Neuronal stem cell (in vitro differentiated cells): ENCODE measurements around the gene EIF2B2.

Source experiments
- DNase-seq: peaks from one replicate; pipeline ENCODE4 v3.0.0-alpha.2; 2013; ENCODE audit warnings: low spot score
- H2AFZ ChIP-seq: one replicate; pipeline ENCODE4 v1.6.1; 2013; ENCODE audit warnings: mild to moderate bottlenecking, low read length, inconsistent platforms
- H2AK5ac ChIP-seq: 2 replicates; pipeline ENCODE4 v1.6.1; 2013; ENCODE audit warnings: low read depth, mild to moderate bottlenecking, inconsistent platforms, low read length, moderate library complexity, mixed read lengths
- H2BK120ac ChIP-seq: 2 replicates; pipeline ENCODE4 v1.6.1; 2013; ENCODE audit warnings: low read depth, mild to moderate bottlenecking, inconsistent platforms, low read length, moderate library complexity, mixed read lengths
- H2BK12ac ChIP-seq: one replicate; pipeline ENCODE4 v1.6.1; 2013; ENCODE audit warnings: low read length, inconsistent platforms
- H2BK15ac ChIP-seq: 2 replicates; pipeline ENCODE4 v1.6.1; 2013; ENCODE audit warnings: mild to moderate bottlenecking, low read length, inconsistent platforms, mixed read lengths
- H2BK5ac ChIP-seq: one replicate; pipeline ENCODE4 v1.6.1; 2013; ENCODE audit warnings: inconsistent platforms, mild to moderate bottlenecking, low read length, moderate library complexity
- H3K14ac ChIP-seq: one replicate; pipeline ENCODE4 v1.6.1; 2013; ENCODE audit warnings: low read length, inconsistent platforms
- H3K18ac ChIP-seq: 2 replicates; pipeline ENCODE4 v1.6.1; 2013; ENCODE audit warnings: low read length, inconsistent platforms
- H3K23ac ChIP-seq: 2 replicates; pipeline ENCODE4 v1.6.1; 2013; ENCODE audit warnings: low read depth, mild to moderate bottlenecking, mixed read lengths, low read length, inconsistent platforms; ENCODE audit not compliant: poor library complexity
- H3K27ac ChIP-seq: replicated peaks from 3 replicates; pipeline ENCODE4 v1.5.1; 2013; ENCODE audit warnings: low read length, inconsistent platforms
- H3K27me3 ChIP-seq, 3 experiments: 2 replicates each; pipeline ENCODE4 v1.6.1; 2013; ENCODE audit warnings: low read length in 3 of 3, mild to moderate bottlenecking in 2 of 3, inconsistent platforms in 1 of 3, low read depth in 1 of 3, mixed read lengths in 1 of 3, moderate library complexity in 1 of 3; ENCODE audit not compliant: control insufficient read depth in 3 of 3, insufficient read depth in 3 of 3
- H3K36me3 ChIP-seq, 2 donors: replicated peaks in 1 of 2; 2 replicates each; pipeline ENCODE4 v1.6.1; 2013; ENCODE audit warnings: low read length in 2 of 2; ENCODE audit not compliant: control insufficient read depth in 2 of 2, insufficient read depth in 2 of 2
- H3K4ac ChIP-seq: 2 replicates; pipeline ENCODE4 v1.6.1; 2013; ENCODE audit warnings: inconsistent platforms, mild to moderate bottlenecking, low read length, moderate library complexity
- H3K4me1 ChIP-seq, 2 donors: 1 replicate in 1 of 2; 2 replicates in 1 of 2; pipeline ENCODE4 v1.6.1; 2013; ENCODE audit warnings: low read length in 2 of 2, low read depth in 1 of 2; ENCODE audit not compliant: control insufficient read depth in 2 of 2, insufficient read depth in 1 of 2
- H3K4me2 ChIP-seq: one replicate; pipeline ENCODE4 v1.6.1; 2013; ENCODE audit warnings: mild to moderate bottlenecking, low read length, inconsistent platforms; ENCODE audit not compliant: insufficient read depth, poor library complexity, severe bottlenecking
- H3K4me3 ChIP-seq, 2 donors: 2 replicates each; pipeline ENCODE4 v1.5.1; 2013; ENCODE audit warnings: low read length in 2 of 2, mild to moderate bottlenecking in 2 of 2, inconsistent platforms in 1 of 2, moderate library complexity in 1 of 2
- H3K79me1 ChIP-seq: one replicate; pipeline ENCODE4 v1.6.1; 2013; ENCODE audit warnings: low read depth, mild to moderate bottlenecking, inconsistent platforms, low read length, moderate library complexity
- H3K9ac ChIP-seq: one replicate; pipeline ENCODE4 v1.6.1; 2013; ENCODE audit warnings: mild to moderate bottlenecking, low read depth, low read length, inconsistent platforms; ENCODE audit not compliant: poor library complexity
- H3K9me3 ChIP-seq, 2 donors: replicated peaks in 1 of 2; 2 replicates each; pipeline versions ENCODE3 to v1.6.1; 2013; ENCODE audit warnings: low read length in 2 of 2, mild to moderate bottlenecking in 2 of 2, inconsistent platforms in 1 of 2, low read depth in 1 of 2, mixed read lengths in 1 of 2, moderate library complexity in 1 of 2; ENCODE audit not compliant: control insufficient read depth in 2 of 2, insufficient read depth in 1 of 2
- H4K8ac ChIP-seq: one replicate; pipeline ENCODE4 v1.6.1; 2013; ENCODE audit warnings: low read depth, mild to moderate bottlenecking, inconsistent platforms, low read length, moderate library complexity
- H4K91ac ChIP-seq: one replicate; pipeline ENCODE4 v1.6.1; 2013; ENCODE audit warnings: low read length, low read depth, mild to moderate bottlenecking, inconsistent platforms; ENCODE audit not compliant: poor library complexity
- WGBS, 2 donors: extraction: QIAGEN DNeasy Blood & Tissue Kit; methylation state at CpG; one replicate each; pipeline ENCODE4 v1.1.7; 2013; ENCODE audit warnings: missing lambda C conversion rate in 2 of 2, mixed read lengths in 1 of 2; ENCODE audit not compliant: insufficient read length in 2 of 2, insufficient replicate concordance in 1 of 2; ENCODE audit errors: extremely low coverage in 2 of 2; 5-methylcytosine and 5-hydroxymethylcytosine counted together

The EIF2B2 gene

GRCh38 chr14:75040959-75041358 is 38.2 kb downstream of the EIF2B2 start:
- Histone ChIP-seq H3K18ac (no peak overlapping the region), H2BK5ac (no peak overlapping the region), H3K27me3 (no peaks in the 10 kb centered on the region), H3K4ac (no peak overlapping the region), H2AFZ (no peak overlapping the region), H3K4me1 (no peaks in the 10 kb centered on the region), H3K23ac (no peak overlapping the region), H3K9me3 (no peaks in the 10 kb centered on the region), H3K79me1 (no peaks in the 10 kb centered on the region), H4K8ac (no peak overlapping the region), H3K14ac (no peak overlapping the region), H3K9ac (no peak overlapping the region), H3K4me3 (no peak overlapping the region), H2BK15ac (no peak overlapping the region), H2AK5ac (no peak overlapping the region), H2BK120ac (no peak overlapping the region), H4K91ac (no peak overlapping the region), H2BK12ac (no peak overlapping the region), H3K27ac (no peak overlapping the region), H3K36me3 (peaks cover 1 to 5% of the 10 kb centered on the region in 2 donors), H3K4me2 (no peak overlapping the region)
- WGBS, 2 donors, result no CpG with 5 or more reads among the region's 2 CpGs
- DNase-seq, result no peak

GRCh38 chr14:75041613-75042012 is 38.9 kb downstream of the EIF2B2 start:
- DNase-seq, result no peak
- H2AFZ ChIP-seq, result no peak overlapping the region
- H3K27me3 ChIP-seq, result no peaks in the 10 kb centered on the region

GRCh38 chr14:75042035-75042434 is 39.3 kb downstream of the EIF2B2 start:
- peaks cover 1 to 5% of the 10 kb centered on the region in 2 donors for H3K36me3 ChIP-seq
- DNase-seq, result no peak
- H2BK120ac ChIP-seq, result no peak overlapping the region
- H2AFZ ChIP-seq, result no peak overlapping the region
- H2AK5ac ChIP-seq, result no peak overlapping the region
- no peak overlapping the region for H3K4me2 ChIP-seq
- H3K14ac ChIP-seq, result no peak overlapping the region
- WGBS, 2 donors, result no CpG with 5 or more reads among the region's 6 CpGs
- no peak overlapping the region for H3K9ac ChIP-seq
- H3K9me3 ChIP-seq, result no peaks in the 10 kb centered on the region
- no peak overlapping the region for H4K8ac ChIP-seq
- H2BK15ac ChIP-seq, result no peak overlapping the region
- H3K23ac ChIP-seq, result no peak overlapping the region
- no peaks in the 10 kb centered on the region for H3K79me1 ChIP-seq
- H2BK5ac ChIP-seq, result no peak overlapping the region
- no peak overlapping the region for H3K4me3 ChIP-seq
- H4K91ac ChIP-seq, result no peak overlapping the region
- no peaks in the 10 kb centered on the region for H3K27me3 ChIP-seq
- no peak overlapping the region for H2BK12ac ChIP-seq
- H3K27ac ChIP-seq, result no peak overlapping the region
- no peak overlapping the region for H3K18ac ChIP-seq
- H3K4ac ChIP-seq, result no peak overlapping the region
- H3K4me1 ChIP-seq, result no peaks in the 10 kb centered on the region

More at GRCh38 chr14:75041613-75042012, 38.9 kb downstream of the EIF2B2 start:
- H3K36me3 ChIP-seq, result peaks cover 1 to 5% of the 10 kb centered on the region in 2 donors
- H2BK12ac ChIP-seq, result no peak overlapping the region
- no peak overlapping the region for H3K4ac ChIP-seq
- no peak overlapping the region for H2BK15ac ChIP-seq
- no peak overlapping the region for H2AK5ac ChIP-seq
- no peak overlapping the region for H3K23ac ChIP-seq
- H3K4me3 ChIP-seq, result no peak overlapping the region
- H3K14ac ChIP-seq, result no peak overlapping the region
- no peaks in the 10 kb centered on the region for H3K9me3 ChIP-seq
- no peak overlapping the region for H3K4me2 ChIP-seq
- no peak overlapping the region for H4K91ac ChIP-seq
- no peak overlapping the region for H2BK120ac ChIP-seq
- H3K9ac ChIP-seq, result no peak overlapping the region
- H3K79me1 ChIP-seq, result no peaks in the 10 kb centered on the region
- no CpG with 5 or more reads among the region's 4 CpGs for WGBS, 2 donors
- H3K4me1 ChIP-seq, result no peaks in the 10 kb centered on the region
- H3K18ac ChIP-seq, result no peak overlapping the region
- H4K8ac ChIP-seq, result no peak overlapping the region
- H3K27ac ChIP-seq, result no peak overlapping the region
- no peak overlapping the region for H2BK5ac ChIP-seq

GRCh38 chr14:75044322-75044721 is 41.6 kb downstream of the EIF2B2 start:
- no peak overlapping the region for H3K4ac ChIP-seq
- no peak overlapping the region for H3K4me3 ChIP-seq
- no peak overlapping the region for H4K91ac ChIP-seq
- H3K36me3 ChIP-seq, result peaks cover 0 to 1% of the 10 kb centered on the region in 2 donors
- no peak overlapping the region for H2BK15ac ChIP-seq
- no peak overlapping the region for H3K23ac ChIP-seq
- no peak overlapping the region for H3K18ac ChIP-seq
- no CpG with 5 or more reads among the region's 2 CpGs for WGBS, 2 donors
- H2BK12ac ChIP-seq, result no peak overlapping the region
- no peak overlapping the region for H4K8ac ChIP-seq
- H3K4me1 ChIP-seq, result no peaks in the 10 kb centered on the region
- H2BK120ac ChIP-seq, result no peak overlapping the region
- H3K27ac ChIP-seq, result no peak overlapping the region
- H2AFZ ChIP-seq, result no peak overlapping the region
- no peaks in the 10 kb centered on the region for H3K27me3 ChIP-seq
- H3K79me1 ChIP-seq, result no peaks in the 10 kb centered on the region
- no peak for DNase-seq
- H2AK5ac ChIP-seq, result no peak overlapping the region
- H3K14ac ChIP-seq, result no peak overlapping the region
- H3K9me3 ChIP-seq, result no peaks in the 10 kb centered on the region
- H2BK5ac ChIP-seq, result no peak overlapping the region
- H3K4me2 ChIP-seq, result no peak overlapping the region
- H3K9ac ChIP-seq, result no peak overlapping the region
